PC-3 (cell line): ENCODE results near the gene TFIP11. TPM values are rescaled to one million over a fixed set of nuclear protein-coding genes. Genes with fewer than 3 reads are reported as not detected.

ENCODE experiments used
- ATAC-seq: fragments of 200-7000 bp; cut with Tn5 transposase; 2 replicates; pipeline ENCODE4 v1.9.1; 2020; ENCODE audit warnings: mild to moderate bottlenecking, moderate library complexity
- BruUV-seq: library from RNA; stranded (reverse); fragments of 400-500 nt; replicated peaks from 2 replicates; lab custom pipeline; 2021; lab: Mats Ljungman, UMichigan
- CTCF ChIA-PET: fragments of 300-600 bp; sonication (Branson Sonifier 250); formaldehyde crosslinking; loops from one replicate; lab custom pipeline; 2022; ENCODE audit warnings: antibody characterized with exemption; lab: Charles Lee
- POLR2A ChIA-PET: fragments of 300-600 bp; sonication (Branson Sonifier 250); formaldehyde crosslinking; loops from one replicate; lab custom pipeline; 2022; ENCODE audit warnings: antibody characterized with exemption; ENCODE audit not compliant: unreplicated experiment; lab: Charles Lee
- DNase-seq: peaks from one replicate; pipeline ENCODE4 v3.0.0-alpha.2; 2015
- H2AFZ ChIP-seq: fragments of 300-600 bp; sonication (generic); 2 replicates; pipeline ENCODE4 v1.6.0; 2016; ENCODE audit warnings: antibody characterized with exemption, low read length
- H3F3A ChIP-seq: fragments of 300-600 bp; sonication (generic); one replicate; pipeline ENCODE4 v1.6.0; 2017; ENCODE audit warnings: antibody characterized with exemption, low read length, control low read depth, mild to moderate bottlenecking; ENCODE audit not compliant: unreplicated experiment
- H3K27ac ChIP-seq: fragments of 300-600 bp; sonication (generic); 2 replicates; pipeline ENCODE4 v1.5.1; 2016; ENCODE audit warnings: mild to moderate bottlenecking, low read length
- H3K27me3 ChIP-seq: fragments of 300-600 bp; sonication (generic); 2 replicates; pipeline ENCODE4 v1.6.1; 2016; ENCODE audit warnings: low read length, mixed read lengths
- H3K36me3 ChIP-seq: fragments of 300-600 bp; sonication (generic); 2 replicates; pipeline ENCODE4 v1.6.1; 2016; ENCODE audit warnings: low read depth, mixed run types, low read length, mixed read lengths
- H3K4me1 ChIP-seq: fragments of 300-600 bp; sonication (generic); 2 replicates; pipeline ENCODE4 v1.5.1; 2016; ENCODE audit warnings: low read length; ENCODE audit not compliant: insufficient read depth
- H3K4me2 ChIP-seq: fragments of 300-600 bp; sonication (generic); 2 replicates; pipeline ENCODE4 v1.6.0; 2016; ENCODE audit warnings: low read length
- H3K4me3 ChIP-seq: fragments of 300-600 bp; sonication (generic); 2 replicates; pipeline ENCODE4 v1.5.1; 2016; ENCODE audit warnings: mild to moderate bottlenecking, low read length, mixed read lengths
- H3K79me2 ChIP-seq: fragments of 300-600 bp; sonication (generic); 2 replicates; pipeline ENCODE4 v1.6.1; 2017; ENCODE audit warnings: low read length, mixed read lengths
- H3K9ac ChIP-seq: fragments of 300-600 bp; sonication (generic); 2 replicates; pipeline ENCODE4 v1.6.0; 2016; ENCODE audit warnings: mild to moderate bottlenecking, low read length
- H3K9me2 ChIP-seq: fragments of 300-600 bp; sonication (generic); replicated peaks from 2 replicates; pipeline ENCODE4 v1.6.1; 2016; ENCODE audit warnings: mixed run types, low read length, mixed read lengths
- H3K9me3 ChIP-seq: fragments of 300-600 bp; sonication (generic); 2 replicates; pipeline ENCODE4 v1.6.1; 2016; ENCODE audit warnings: low read length, mixed read lengths
- H4K20me1 ChIP-seq: fragments of 300-600 bp; sonication (generic); 2 replicates; pipeline ENCODE4 v1.6.1; 2016; ENCODE audit warnings: low read length, mixed read lengths
- CTCF ChIP-seq: fragments of 300-600 bp; sonication (generic); conservative IDR thresholded peaks from 2 replicates; pipeline ENCODE4 v1.5.1; 2017; ENCODE audit warnings: antibody characterized with exemption, low read depth, mild to moderate bottlenecking, low read length
- EZH2 ChIP-seq: fragments of 300-600 bp; sonication (generic); IDR thresholded peaks from one replicate; pipeline ENCODE4 v1.6.1; 2017; ENCODE audit warnings: antibody characterized with exemption, mild to moderate bottlenecking, low read length; ENCODE audit not compliant: unreplicated experiment
- EZH2phosphoT487 ChIP-seq: fragments of 300-600 bp; sonication (generic); IDR thresholded peaks from 2 replicates; pipeline ENCODE4 v1.6.1; 2018; ENCODE audit warnings: mild to moderate bottlenecking, antibody characterized with exemption, low read length, borderline replicate concordance
- intact Hi-C: fragments of 100-400 bp; cut with micrococcal nuclease; formaldehyde crosslinking; loops from 2 replicates; pipeline ENCODE4 v1.9.0; 2023
- total RNA-seq: library from RNA; depleted of rRNA; stranded (reverse); fragments of >200 nt; gene quantifications from 2 replicates; pipeline ENCODE4 v1.2.3, GENCODE V29; 2014

The TFIP11 gene
- total RNA-seq, 1 experiment from 2014 or later, result 22.4 TPM

- H3K4me1 ChIP-seq, result peaks cover 24% of the 10 kb centered on the region
- H3K27ac ChIP-seq, result peak overlapping the region; percentile 50
- H3K4me2 ChIP-seq, result peak overlapping the region; percentile 98
- ATAC-seq (no peak), DNase-seq (no peak)
- intact Hi-C loops, result no loop called here
- peak overlapping the region; percentile 88 for H3K4me3 ChIP-seq
- ChIA-PET POLR2A (interaction anchor here (1.0 kb wide), 1 partner anchor 11 kb away, joined by 3 read pairs; no protein-coding TSS in a partner anchor), CTCF (no interaction called here)
- H3K79me2 ChIP-seq, result peaks cover 59% of the 10 kb centered on the region
- no peak for TF ChIP-seq EZH2phosphoT487
- TF ChIP-seq CTCF, result no peak
- no peak for TF ChIP-seq EZH2
- H3K9ac ChIP-seq, result peak overlapping the region; percentile 93
- H3K36me3 ChIP-seq, result no peaks in the 10 kb centered on the region; the same call in 1 of the 2 replicates
- H2AFZ ChIP-seq, result peak overlapping the region; percentile 87
- H3K9me3 ChIP-seq, result no peaks in the 10 kb centered on the region
- no peaks in the 10 kb centered on the region for H4K20me1 ChIP-seq
- no peaks in the 10 kb centered on the region for H3F3A ChIP-seq
- no peaks in the 10 kb centered on the region for H3K27me3 ChIP-seq
- H3K9me2 ChIP-seq, result no peaks in the 10 kb centered on the region
- BruUV-seq, result TSS peak; percentile 58
These were observed 29.2 kb downstream of the TFIP11 start for GRCh38 chr22:26483043-26483438.

GRCh38 chr22:26482161-26482560 lies 30.1 kb downstream of the TFIP11 start:
- Histone ChIP-seq H3K27ac (no peak overlapping the region), H3K4me1 (peaks cover 24% of the 10 kb centered on the region)
- POLR2A ChIA-PET, result no interaction called here

More at GRCh38 chr22:26482161-26482560, 30.1 kb downstream of the TFIP11 start:
- Histone ChIP-seq H3K9me2 (no peaks in the 10 kb centered on the region), H4K20me1 (no peaks in the 10 kb centered on the region), H3F3A (no peaks in the 10 kb centered on the region), H2AFZ (no peak overlapping the region), H3K27me3 (no peaks in the 10 kb centered on the region), H3K4me2 (peak overlapping the region; percentile 98; the same call in 1 of the 2 replicates), H3K4me3 (no peak overlapping the region), H3K79me2 (peaks cover 59% of the 10 kb centered on the region), H3K9ac (no peak overlapping the region), H3K9me3 (no peaks in the 10 kb centered on the region), H3K36me3 (no peaks in the 10 kb centered on the region)
- no peak for ATAC-seq
- CTCF ChIA-PET, result no interaction called here
- no TSS peak for BruUV-seq
- TF ChIP-seq EZH2 (no peak), EZH2phosphoT487 (no peak), CTCF (no peak)
- DNase-seq, result no peak
- intact Hi-C loops, result no loop called here
